ENCODE measurements around the gene IDE. TPM values are rescaled to one million over a fixed set of nuclear protein-coding genes. Genes with fewer than 3 reads are reported as not detected.
"Not testable (repeated sequence)": the region's sequence is repeated elsewhere in the genome, so short reads cannot be mapped to it uniquely, and the experiment has no call there.

Gene IDE
- total RNA-seq, 4 donors from 2014 or later: 22.6 to 59.7 (median 43.0) TPM

GRCh38 chr10:92590623-92591549 is 17.0 kb upstream of the IDE start:
- peak; percentile 38 to 46 for DNase-seq
- no peaks in the 10 kb centered on the region for H3K36me3 ChIP-seq
- H3K4me3 ChIP-seq: peak overlapping the region; percentile 51 to 75
- peak overlapping the region; percentile 87 to 96 for H3K27ac ChIP-seq
- H3K27me3 ChIP-seq: no peaks in the 10 kb centered on the region
- no peaks in the 10 kb centered on the region for H3K9me3 ChIP-seq
- intact Hi-C loops (cut with DNase I; ENCODE audit: low total_unique reads): no loop called here
- no peaks in the 10 kb centered on the region for H3K4me1 ChIP-seq
- TF ChIP-seq CTCF (IDR thresholded peaks at IDR 0.05) (no peak), POLR2A (IDR thresholded peaks at IDR 0.05) (no peak)

GRCh38 chr10:92582347-92582746 is 8.5 kb upstream of the IDE start:
- H3K9me3 ChIP-seq; H3K27me3 ChIP-seq; H3K4me1 ChIP-seq; intact Hi-C loops (cut with DNase I; ENCODE audit: low total_unique reads); H3K36me3 ChIP-seq; DNase-seq; H3K4me3 ChIP-seq; H3K27ac ChIP-seq: not testable (repeated sequence)

- no peak for TF ChIP-seq CTCF (IDR thresholded peaks at IDR 0.05)
- TF ChIP-seq POLR2A (IDR thresholded peaks at IDR 0.05): no peak
- no peaks in the 10 kb centered on the region for H3K36me3 ChIP-seq
- DNase-seq: no peak
- H3K4me3 ChIP-seq: no peak overlapping the region
- H3K4me1 ChIP-seq: no peaks in the 10 kb centered on the region
- H3K27ac ChIP-seq: no peak overlapping the region
- no peaks in the 10 kb centered on the region for H3K27me3 ChIP-seq
- no peaks in the 10 kb centered on the region for H3K9me3 ChIP-seq
- intact Hi-C loops (cut with DNase I; ENCODE audit: low total_unique reads): no loop called here
These were observed 2.1 kb upstream of the IDE start for GRCh38 chr10:92575961-92576360.

GRCh38 chr10:92574548-92575261 is 812 bp upstream of the IDE start:
- intact Hi-C loops (cut with DNase I; ENCODE audit: low total_unique reads): no loop called here
- Histone ChIP-seq H3K36me3 (no peaks in the 10 kb centered on the region), H3K27ac (peak overlapping the region; percentile 91 to 93), H3K4me3 (peak overlapping the region; percentile 73 to 91), H3K4me1 (no peaks in the 10 kb centered on the region), H3K9me3 (no peaks in the 10 kb centered on the region), H3K27me3 (no peaks in the 10 kb centered on the region)
- TF ChIP-seq POLR2A (IDR thresholded peaks at IDR 0.05): no peak
- no peak for TF ChIP-seq CTCF (IDR thresholded peaks at IDR 0.05)
- no peak for DNase-seq

- Histone ChIP-seq H3K27me3 (no peaks in the 10 kb centered on the region), H3K36me3 (no peaks in the 10 kb centered on the region), H3K4me3 (peak overlapping the region; percentile 73 to 91), H3K4me1 (no peaks in the 10 kb centered on the region), H3K9me3 (no peaks in the 10 kb centered on the region), H3K27ac (peak overlapping the region; percentile 91 to 93)
- intact Hi-C loops (cut with DNase I; ENCODE audit: low total_unique reads): no loop called here
- TF ChIP-seq POLR2A (IDR thresholded peaks at IDR 0.05) (no peak), CTCF (IDR thresholded peaks at IDR 0.05) (peak in 1 of 4 experiments; percentile 5)
- DNase-seq: peak; percentile 20 to 24
These were observed 649 bp downstream of the IDE start for GRCh38 chr10:92573091-92573797.

All from uterus (tissue), 4 donors.